Thyroid gland (tissue), 4 donors: ENCODE data around the gene FGD5.

Experiments
- CTCF ChIP-seq, 6 experiments: fragments of 200-600 bp in 3 of 6; fragments of 450-650 bp in 3 of 6; sonication (generic) in 3 of 6; IDR thresholded peaks; one replicate each; pipeline ENCODE4 v1.5.1; 2016 to 2019; ENCODE audit warnings: antibody characterized with exemption in 6 of 6, mild to moderate bottlenecking in 2 of 6, inconsistent platforms in 1 of 6, moderate library complexity in 1 of 6
- POLR2A ChIP-seq, 2 donors: fragments of 450-650 bp; IDR thresholded peaks; one replicate each; pipeline ENCODE4 v1.6.1; 2017; ENCODE audit warnings: antibody characterized with exemption in 2 of 2, mild to moderate bottlenecking in 2 of 2, moderate library complexity in 1 of 2

- TF ChIP-seq CTCF (IDR thresholded peaks at IDR 0.05) (no peak), POLR2A (IDR thresholded peaks at IDR 0.05) (no peak)
These were observed 29.1 kb downstream of the FGD5 start for GRCh38 chr3:14847613-14848541.
